Neuronal stem cell (in vitro differentiated cells): ENCODE measurements around the gene GLRX.

Source experiments
- DNase-seq: peaks from one replicate; pipeline ENCODE4 v3.0.0-alpha.2; 2013; ENCODE audit warnings: low spot score
- H2AFZ ChIP-seq: one replicate; pipeline ENCODE4 v1.6.1; 2013; ENCODE audit warnings: mild to moderate bottlenecking, low read length, inconsistent platforms
- H2AK5ac ChIP-seq: 2 replicates; pipeline ENCODE4 v1.6.1; 2013; ENCODE audit warnings: low read depth, mild to moderate bottlenecking, inconsistent platforms, low read length, moderate library complexity, mixed read lengths
- H2BK120ac ChIP-seq: 2 replicates; pipeline ENCODE4 v1.6.1; 2013; ENCODE audit warnings: low read depth, mild to moderate bottlenecking, inconsistent platforms, low read length, moderate library complexity, mixed read lengths
- H2BK12ac ChIP-seq: one replicate; pipeline ENCODE4 v1.6.1; 2013; ENCODE audit warnings: low read length, inconsistent platforms
- H2BK15ac ChIP-seq: 2 replicates; pipeline ENCODE4 v1.6.1; 2013; ENCODE audit warnings: mild to moderate bottlenecking, low read length, inconsistent platforms, mixed read lengths
- H2BK5ac ChIP-seq: one replicate; pipeline ENCODE4 v1.6.1; 2013; ENCODE audit warnings: inconsistent platforms, mild to moderate bottlenecking, low read length, moderate library complexity
- H3K14ac ChIP-seq: one replicate; pipeline ENCODE4 v1.6.1; 2013; ENCODE audit warnings: low read length, inconsistent platforms
- H3K18ac ChIP-seq: 2 replicates; pipeline ENCODE4 v1.6.1; 2013; ENCODE audit warnings: low read length, inconsistent platforms
- H3K23ac ChIP-seq: 2 replicates; pipeline ENCODE4 v1.6.1; 2013; ENCODE audit warnings: low read depth, mild to moderate bottlenecking, mixed read lengths, low read length, inconsistent platforms; ENCODE audit not compliant: poor library complexity
- H3K27ac ChIP-seq: replicated peaks from 3 replicates; pipeline ENCODE4 v1.5.1; 2013; ENCODE audit warnings: low read length, inconsistent platforms
- H3K27me3 ChIP-seq, 3 experiments: 2 replicates each; pipeline ENCODE4 v1.6.1; 2013; ENCODE audit warnings: low read length in 3 of 3, mild to moderate bottlenecking in 2 of 3, inconsistent platforms in 1 of 3, low read depth in 1 of 3, mixed read lengths in 1 of 3, moderate library complexity in 1 of 3; ENCODE audit not compliant: control insufficient read depth in 3 of 3, insufficient read depth in 3 of 3
- H3K36me3 ChIP-seq, 2 donors: replicated peaks in 1 of 2; 2 replicates each; pipeline ENCODE4 v1.6.1; 2013; ENCODE audit warnings: low read length in 2 of 2; ENCODE audit not compliant: control insufficient read depth in 2 of 2, insufficient read depth in 2 of 2
- H3K4ac ChIP-seq: 2 replicates; pipeline ENCODE4 v1.6.1; 2013; ENCODE audit warnings: inconsistent platforms, mild to moderate bottlenecking, low read length, moderate library complexity
- H3K4me1 ChIP-seq, 2 donors: 1 replicate in 1 of 2; 2 replicates in 1 of 2; pipeline ENCODE4 v1.6.1; 2013; ENCODE audit warnings: low read length in 2 of 2, low read depth in 1 of 2; ENCODE audit not compliant: control insufficient read depth in 2 of 2, insufficient read depth in 1 of 2
- H3K4me2 ChIP-seq: one replicate; pipeline ENCODE4 v1.6.1; 2013; ENCODE audit warnings: mild to moderate bottlenecking, low read length, inconsistent platforms; ENCODE audit not compliant: insufficient read depth, poor library complexity, severe bottlenecking
- H3K4me3 ChIP-seq, 2 donors: 2 replicates each; pipeline ENCODE4 v1.5.1; 2013; ENCODE audit warnings: low read length in 2 of 2, mild to moderate bottlenecking in 2 of 2, inconsistent platforms in 1 of 2, moderate library complexity in 1 of 2
- H3K79me1 ChIP-seq: one replicate; pipeline ENCODE4 v1.6.1; 2013; ENCODE audit warnings: low read depth, mild to moderate bottlenecking, inconsistent platforms, low read length, moderate library complexity
- H3K9ac ChIP-seq: one replicate; pipeline ENCODE4 v1.6.1; 2013; ENCODE audit warnings: mild to moderate bottlenecking, low read depth, low read length, inconsistent platforms; ENCODE audit not compliant: poor library complexity
- H3K9me3 ChIP-seq, 2 donors: replicated peaks in 1 of 2; 2 replicates each; pipeline versions ENCODE3 to v1.6.1; 2013; ENCODE audit warnings: low read length in 2 of 2, mild to moderate bottlenecking in 2 of 2, inconsistent platforms in 1 of 2, low read depth in 1 of 2, mixed read lengths in 1 of 2, moderate library complexity in 1 of 2; ENCODE audit not compliant: control insufficient read depth in 2 of 2, insufficient read depth in 1 of 2
- H4K8ac ChIP-seq: one replicate; pipeline ENCODE4 v1.6.1; 2013; ENCODE audit warnings: low read depth, mild to moderate bottlenecking, inconsistent platforms, low read length, moderate library complexity
- H4K91ac ChIP-seq: one replicate; pipeline ENCODE4 v1.6.1; 2013; ENCODE audit warnings: low read length, low read depth, mild to moderate bottlenecking, inconsistent platforms; ENCODE audit not compliant: poor library complexity
- WGBS, 2 donors: extraction: QIAGEN DNeasy Blood & Tissue Kit; methylation state at CpG; one replicate each; pipeline ENCODE4 v1.1.7; 2013; ENCODE audit warnings: missing lambda C conversion rate in 2 of 2, mixed read lengths in 1 of 2; ENCODE audit not compliant: insufficient read length in 2 of 2, insufficient replicate concordance in 1 of 2; ENCODE audit errors: extremely low coverage in 2 of 2; 5-methylcytosine and 5-hydroxymethylcytosine counted together

The GLRX gene

DNA sequence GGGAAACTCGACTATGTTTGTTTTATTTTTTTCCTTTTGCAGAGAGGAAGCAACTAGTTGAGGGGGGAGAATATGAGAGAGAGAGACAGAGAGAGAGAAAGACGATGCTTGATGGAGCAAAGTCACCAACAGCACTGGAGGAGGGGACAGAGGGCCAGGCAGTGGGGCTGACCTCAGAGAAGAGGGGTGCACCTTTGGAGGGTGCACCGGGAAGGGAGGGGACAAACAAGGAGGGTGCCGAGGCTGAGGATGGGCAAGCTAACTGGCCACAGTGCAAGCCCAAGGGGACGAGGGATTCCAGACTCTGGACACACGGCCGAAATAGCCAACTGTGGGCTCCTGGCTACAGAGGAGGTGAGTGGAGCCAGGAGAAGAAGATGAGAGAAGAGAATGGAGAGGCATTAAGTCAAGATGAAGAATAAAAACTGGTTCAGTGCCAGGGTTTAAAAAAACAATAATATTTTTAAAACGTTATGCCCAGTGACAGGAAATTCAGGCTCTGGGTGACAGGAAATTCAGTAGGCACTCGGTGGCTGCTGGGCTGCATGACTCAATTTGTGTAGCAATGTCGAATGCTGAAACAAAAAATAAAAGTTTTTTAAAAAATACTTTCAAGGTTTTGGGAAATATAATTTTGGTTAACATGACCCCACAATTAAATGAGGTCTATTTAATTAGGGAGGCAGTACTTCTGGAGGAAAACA, 13.3 kb upstream of the GLRX start:
- Histone ChIP-seq H3K4me1 (no peaks in the 10 kb centered on the region), H2BK12ac (no peak overlapping the region), H3K23ac (no peak overlapping the region), H2AFZ (no peak overlapping the region), H2BK5ac (no peak overlapping the region), H2AK5ac (no peak overlapping the region), H3K27ac (no peak overlapping the region), H3K14ac (no peak overlapping the region), H3K4me3 (no peak overlapping the region), H3K9ac (peak overlapping the region; percentile 71), H3K9me3 (no peaks in the 10 kb centered on the region), H4K91ac (no peak overlapping the region), H3K4me2 (no peak overlapping the region), H3K36me3 (no peaks in the 10 kb centered on the region), H4K8ac (no peak overlapping the region), H3K18ac (no peak overlapping the region), H3K79me1 (no peaks in the 10 kb centered on the region), H3K4ac (no peak overlapping the region), H2BK120ac (no peak overlapping the region), H2BK15ac (no peak overlapping the region), H3K27me3 (peaks cover 0 to 10% (median 0%) of the 10 kb centered on the region in 3 experiments)
- WGBS, 2 donors: no CpG with 5 or more reads among the region's 10 CpGs
- no peak for DNase-seq

DNA sequence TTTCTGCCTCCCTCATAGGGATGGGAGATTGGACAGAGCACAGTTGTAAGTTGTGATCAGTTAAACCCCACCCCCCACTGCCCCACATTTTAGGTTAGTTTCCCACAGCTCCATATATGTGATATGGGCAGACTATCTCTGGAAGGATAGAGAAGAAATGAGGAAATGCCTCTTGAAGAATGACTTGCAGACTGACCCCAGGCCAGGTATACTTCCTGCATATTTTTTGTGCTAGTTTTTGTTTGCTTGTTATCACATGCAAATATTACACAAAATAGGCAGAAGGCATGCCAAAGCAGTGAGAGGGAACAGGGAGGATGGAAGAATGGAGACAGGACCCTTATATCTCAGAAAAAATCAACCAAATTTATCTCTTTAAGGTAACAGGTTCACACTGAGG, 10.1 kb upstream of the GLRX start:
- no peak overlapping the region for H2AFZ ChIP-seq
- H2AK5ac ChIP-seq: no peak overlapping the region
- H3K23ac ChIP-seq: no peak overlapping the region
- DNase-seq: no peak
- no peak overlapping the region for H3K4me3 ChIP-seq
- H3K18ac ChIP-seq: no peak overlapping the region
- no peaks in the 10 kb centered on the region for H3K79me1 ChIP-seq
- H2BK120ac ChIP-seq: no peak overlapping the region
- H3K27me3 ChIP-seq: peaks cover 0 to 14% (median 0%) of the 10 kb centered on the region in 3 experiments
- H3K4ac ChIP-seq: no peak overlapping the region
- H3K9me3 ChIP-seq: no peaks in the 10 kb centered on the region
- no peak overlapping the region for H2BK5ac ChIP-seq
- no peak overlapping the region for H3K27ac ChIP-seq
- no peak overlapping the region for H2BK15ac ChIP-seq
- no peak overlapping the region for H3K14ac ChIP-seq
- H2BK12ac ChIP-seq: no peak overlapping the region
- H3K36me3 ChIP-seq: no peaks in the 10 kb centered on the region
- H3K9ac ChIP-seq: no peak overlapping the region
- no peaks in the 10 kb centered on the region for H3K4me1 ChIP-seq
- no peak overlapping the region for H3K4me2 ChIP-seq
- no peak overlapping the region for H4K91ac ChIP-seq
- H4K8ac ChIP-seq: no peak overlapping the region

DNA sequence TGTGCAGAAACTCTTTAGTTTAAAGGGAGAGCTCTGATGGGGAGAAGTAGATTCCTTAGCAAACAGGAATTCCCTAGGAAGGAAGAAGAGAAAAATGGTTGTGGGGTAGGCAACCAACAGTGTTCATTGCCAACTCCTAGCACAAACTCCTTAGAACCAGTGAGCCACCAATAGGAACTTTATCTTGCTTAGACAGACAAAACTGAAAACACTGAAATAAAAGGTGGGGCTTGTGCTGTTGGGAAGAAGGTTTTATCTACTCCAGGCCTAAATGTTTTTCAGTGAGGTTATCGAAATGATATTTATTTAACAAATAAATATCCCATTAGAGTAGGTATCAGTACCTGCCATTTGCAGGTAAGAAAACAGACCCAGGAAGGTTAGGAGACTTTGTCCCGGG, 7.7 kb upstream of the GLRX start:
- no peaks in the 10 kb centered on the region for H3K4me1 ChIP-seq
- H3K9me3 ChIP-seq: no peaks in the 10 kb centered on the region
- no peak overlapping the region for H2BK15ac ChIP-seq
- H4K8ac ChIP-seq: no peak overlapping the region
- no peak overlapping the region for H2AK5ac ChIP-seq
- no peak overlapping the region for H4K91ac ChIP-seq
- H3K4me2 ChIP-seq: no peak overlapping the region
- H2BK120ac ChIP-seq: no peak overlapping the region
- no CpG with 5 or more reads among the region's 2 CpGs for WGBS, 2 donors
- H2BK5ac ChIP-seq: no peak overlapping the region
- no peak overlapping the region for H3K4me3 ChIP-seq
- no peak overlapping the region for H3K4ac ChIP-seq
- H3K14ac ChIP-seq: no peak overlapping the region
- no peaks in the 10 kb centered on the region for H3K36me3 ChIP-seq
- H3K79me1 ChIP-seq: no peaks in the 10 kb centered on the region
- no peak overlapping the region for H2AFZ ChIP-seq
- no peak for DNase-seq
- no peak overlapping the region for H3K9ac ChIP-seq
- peaks cover 0 to 11% (median 0%) of the 10 kb centered on the region in 3 experiments for H3K27me3 ChIP-seq
- H2BK12ac ChIP-seq: no peak overlapping the region
- H3K23ac ChIP-seq: no peak overlapping the region
- H3K18ac ChIP-seq: no peak overlapping the region
- no peak overlapping the region for H3K27ac ChIP-seq

DNA sequence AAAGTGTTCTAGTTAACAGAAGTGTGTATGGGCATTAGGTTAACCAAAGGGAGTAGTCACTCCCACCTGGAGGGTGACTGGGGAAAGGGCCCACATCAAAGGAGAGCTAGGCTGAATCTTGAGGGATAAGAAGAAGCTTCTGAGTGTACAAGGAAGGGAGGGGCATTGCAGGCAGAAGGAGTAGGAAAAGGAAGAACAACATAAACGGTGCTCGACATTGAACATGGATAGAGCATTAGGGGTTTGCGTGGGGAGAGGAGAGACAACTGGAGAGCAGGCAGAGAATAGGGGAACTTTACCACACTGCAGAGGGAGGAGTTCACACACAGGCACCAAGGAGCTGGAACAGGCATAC, 5.3 kb upstream of the GLRX start:
- no peak overlapping the region for H3K27ac ChIP-seq
- H4K91ac ChIP-seq: no peak overlapping the region
- H3K4ac ChIP-seq: no peak overlapping the region
- H2BK120ac ChIP-seq: no peak overlapping the region
- no peak overlapping the region for H2BK15ac ChIP-seq
- H2AFZ ChIP-seq: no peak overlapping the region
- no peak overlapping the region for H2AK5ac ChIP-seq
- peaks cover 5 to 14% of the 10 kb centered on the region in 2 donors for H3K4me1 ChIP-seq
- no peaks in the 10 kb centered on the region for H3K79me1 ChIP-seq
- peaks cover 0 to 11% (median 0%) of the 10 kb centered on the region in 3 experiments for H3K27me3 ChIP-seq
- no peak overlapping the region for H3K4me2 ChIP-seq
- H3K23ac ChIP-seq: no peak overlapping the region
- no peaks in the 10 kb centered on the region for H3K9me3 ChIP-seq
- DNase-seq: no peak
- H3K14ac ChIP-seq: no peak overlapping the region
- H3K9ac ChIP-seq: no peak overlapping the region
- H2BK12ac ChIP-seq: no peak overlapping the region
- no peaks in the 10 kb centered on the region for H3K36me3 ChIP-seq
- H3K4me3 ChIP-seq: no peak overlapping the region
- H3K18ac ChIP-seq: no peak overlapping the region
- H2BK5ac ChIP-seq: no peak overlapping the region
- no CpG with 5 or more reads among the region's 3 CpGs for WGBS, 2 donors
- H4K8ac ChIP-seq: no peak overlapping the region
